Thoracic aorta (tissue), 2 donors: ENCODE data around the gene CMPK1. TPM values are rescaled to one million over a fixed set of nuclear protein-coding genes. Genes with fewer than 3 reads are reported as not detected.

Source experiments
- ATAC-seq: fragments of 150-250 bp; one replicate; pipeline ENCODE4 v1.8.0; 2017; ENCODE audit warnings: low read depth; ENCODE audit not compliant: insufficient number of reproducible peaks, low FRiP score
- DNase-seq: peaks from one replicate; pipeline ENCODE4 v3.0.0-alpha.2; 2020; ENCODE audit warnings: low spot score
- H3K27ac ChIP-seq, 2 donors: fragments of 200-600 bp; sonication (generic); 1 replicate in 1 of 2; 2 replicates in 1 of 2; pipeline ENCODE4 v1.5.1; 2016; ENCODE audit warnings: mild to moderate bottlenecking in 2 of 2, moderate library complexity in 2 of 2
- H3K27me3 ChIP-seq: fragments of 200-600 bp; sonication (generic); replicated peaks from 2 replicates; pipeline ENCODE4 v1.6.0; 2016; ENCODE audit warnings: mild to moderate bottlenecking; ENCODE audit not compliant: insufficient read depth
- H3K36me3 ChIP-seq: fragments of 200-600 bp; sonication (generic); one replicate; pipeline ENCODE4 v1.5.1; 2016
- H3K4me1 ChIP-seq, 2 donors: fragments of 200-600 bp; sonication (generic); 1 replicate in 1 of 2; 2 replicates in 1 of 2; pipeline versions ENCODE4 v1.5.1 to v1.6.0; 2016; ENCODE audit warnings: low read depth in 2 of 2, mild to moderate bottlenecking in 1 of 2; ENCODE audit not compliant: control insufficient read depth in 1 of 2
- H3K4me3 ChIP-seq: fragments of 200-600 bp; sonication (generic); 2 replicates; pipeline ENCODE4 v1.5.1; 2016; ENCODE audit warnings: mild to moderate bottlenecking
- H3K9me3 ChIP-seq: fragments of 200-600 bp; sonication (generic); 2 replicates; pipeline ENCODE4 v1.5.1; 2016
- total RNA-seq, 2 donors: library from RNA; depleted of rRNA; stranded (reverse); fragments of >200 nt; gene quantifications; one replicate each; pipeline versions ENCODE4 v1.1.0 to v1.2.3, GENCODE V29; 2016
- TF ChIP-seq, protein P1 (sequence below): fragments of 200-600 bp; sonication (generic); IDR thresholded peaks from one replicate; pipeline ENCODE4 v1.5.1; 2019; ENCODE audit warnings: antibody characterized with exemption

CMPK1 gene
- total RNA-seq, 2 donors from 2014 or later, result 117 to 146 TPM

DNA sequence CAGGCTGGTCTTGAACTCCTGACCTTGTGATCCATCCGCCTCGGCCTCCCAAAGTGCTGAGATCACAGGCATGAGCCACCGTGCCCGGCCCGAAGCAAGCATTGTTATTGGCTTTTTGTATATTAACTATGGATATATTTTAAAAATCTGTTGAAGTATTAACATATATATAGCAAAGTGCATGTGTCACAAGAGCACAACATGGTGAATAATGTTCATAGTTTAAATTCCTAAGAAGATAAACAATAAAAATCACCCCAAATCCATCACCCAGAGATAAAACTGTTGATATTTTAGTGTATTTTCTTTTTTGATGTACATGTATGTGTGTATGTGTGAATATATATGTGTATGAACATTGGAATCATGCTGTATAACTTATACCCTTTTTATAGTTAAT lies 73.4 kb downstream of the CMPK1 start:
- Histone ChIP-seq H3K4me1 (no peaks in the 10 kb centered on the region), H3K4me3 (no peak overlapping the region), H3K9me3 (no peaks in the 10 kb centered on the region), H3K27me3 (no peaks in the 10 kb centered on the region), H3K36me3 (no peaks in the 10 kb centered on the region), H3K27ac (no peak overlapping the region)
- DNase-seq (no peak), ATAC-seq (no peak)
- TF ChIP-seq, protein P1, sequence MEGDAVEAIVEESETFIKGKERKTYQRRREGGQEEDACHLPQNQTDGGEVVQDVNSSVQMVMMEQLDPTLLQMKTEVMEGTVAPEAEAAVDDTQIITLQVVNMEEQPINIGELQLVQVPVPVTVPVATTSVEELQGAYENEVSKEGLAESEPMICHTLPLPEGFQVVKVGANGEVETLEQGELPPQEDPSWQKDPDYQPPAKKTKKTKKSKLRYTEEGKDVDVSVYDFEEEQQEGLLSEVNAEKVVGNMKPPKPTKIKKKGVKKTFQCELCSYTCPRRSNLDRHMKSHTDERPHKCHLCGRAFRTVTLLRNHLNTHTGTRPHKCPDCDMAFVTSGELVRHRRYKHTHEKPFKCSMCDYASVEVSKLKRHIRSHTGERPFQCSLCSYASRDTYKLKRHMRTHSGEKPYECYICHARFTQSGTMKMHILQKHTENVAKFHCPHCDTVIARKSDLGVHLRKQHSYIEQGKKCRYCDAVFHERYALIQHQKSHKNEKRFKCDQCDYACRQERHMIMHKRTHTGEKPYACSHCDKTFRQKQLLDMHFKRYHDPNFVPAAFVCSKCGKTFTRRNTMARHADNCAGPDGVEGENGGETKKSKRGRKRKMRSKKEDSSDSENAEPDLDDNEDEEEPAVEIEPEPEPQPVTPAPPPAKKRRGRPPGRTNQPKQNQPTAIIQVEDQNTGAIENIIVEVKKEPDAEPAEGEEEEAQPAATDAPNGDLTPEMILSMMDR, result no peak

- no peaks in the 10 kb centered on the region for H3K27me3 ChIP-seq
- H3K4me3 ChIP-seq, result no peak overlapping the region
- H3K27ac ChIP-seq, result no peak overlapping the region
- H3K4me1 ChIP-seq, result no peaks in the 10 kb centered on the region
- TF ChIP-seq, protein P1, result no peak
- H3K9me3 ChIP-seq, result no peaks in the 10 kb centered on the region
- DNase-seq (no peak), ATAC-seq (no peak)
- H3K36me3 ChIP-seq, result no peaks in the 10 kb centered on the region
Observed at GRCh38 chr1:47407481-47407880, 73.9 kb downstream of the CMPK1 start.

DNA sequence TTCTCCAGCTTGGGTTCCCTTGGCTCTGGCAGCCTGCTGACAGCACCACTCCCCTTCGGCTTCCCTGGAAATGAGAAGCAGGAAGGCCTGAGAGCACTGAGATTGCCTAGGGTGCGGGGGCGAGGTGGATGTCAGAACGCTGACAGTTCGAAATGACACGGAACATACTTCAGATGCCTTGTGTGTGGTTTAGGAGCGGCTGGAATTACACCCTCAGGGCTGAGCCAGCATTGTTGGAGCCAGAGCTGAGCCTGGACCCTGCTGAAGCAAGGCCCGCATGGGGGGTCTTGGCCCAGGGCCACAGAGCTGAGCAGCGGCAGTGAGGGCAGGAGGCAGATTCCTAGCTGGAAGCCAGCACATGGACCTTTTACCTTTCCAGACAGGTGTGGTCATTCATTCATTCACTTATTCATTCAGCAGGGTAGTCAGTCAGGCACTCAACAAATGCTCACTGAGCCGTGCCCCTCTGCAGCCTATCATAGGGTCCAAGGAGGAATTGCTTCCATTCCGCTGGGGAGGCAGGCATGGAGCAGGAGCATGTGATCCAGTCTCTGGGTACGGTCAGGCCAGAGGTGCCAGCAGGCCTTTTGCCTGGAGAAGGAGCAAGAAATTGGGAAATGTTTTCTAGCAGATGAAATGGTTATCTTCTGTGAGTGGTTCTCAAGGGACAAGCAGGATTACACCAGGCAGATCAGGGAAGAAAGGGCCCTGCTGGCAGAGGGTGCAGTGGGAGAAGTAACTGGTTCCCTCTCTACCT lies 75.9 kb downstream of the CMPK1 start:
- H3K36me3 ChIP-seq, result no peaks in the 10 kb centered on the region

DNA sequence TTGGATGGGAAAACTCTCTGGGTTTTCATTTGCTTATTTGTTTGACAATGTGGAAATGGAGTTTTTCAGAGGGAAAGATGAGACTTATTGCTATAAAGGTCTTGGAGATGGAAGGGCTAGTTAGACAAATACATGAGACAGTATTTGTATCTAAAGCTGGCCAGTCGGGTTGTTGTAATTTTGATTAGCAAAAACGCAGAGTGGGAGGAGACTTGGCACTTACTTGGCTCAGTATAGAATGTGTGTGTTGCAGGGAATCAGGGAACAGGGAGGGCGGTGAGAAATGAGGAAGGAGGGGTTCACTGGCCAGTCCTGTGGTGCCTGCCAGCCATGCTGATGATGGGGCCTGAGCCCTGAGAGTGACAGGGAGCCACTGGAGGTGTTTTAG lies 76.5 kb downstream of the CMPK1 start:
- ATAC-seq (no peak), DNase-seq (no peak)
- Histone ChIP-seq H3K27me3 (no peaks in the 10 kb centered on the region), H3K9me3 (no peaks in the 10 kb centered on the region), H3K4me3 (no peak overlapping the region), H3K4me1 (no peaks in the 10 kb centered on the region), H3K27ac (no peak overlapping the region), H3K36me3 (no peaks in the 10 kb centered on the region)
- TF ChIP-seq, protein P1, result no peak

More for the DNA sequence above, 75.9 kb downstream of the CMPK1 start:
- DNase-seq (no peak), ATAC-seq (no peak)
- Histone ChIP-seq H3K27ac (no peak overlapping the region), H3K27me3 (no peaks in the 10 kb centered on the region), H3K9me3 (no peaks in the 10 kb centered on the region), H3K4me1 (no peaks in the 10 kb centered on the region), H3K4me3 (no peak overlapping the region)
- TF ChIP-seq, protein P1, result no peak

- DNase-seq (no peak), ATAC-seq (no peak)
- Histone ChIP-seq H3K4me1 (no peaks in the 10 kb centered on the region), H3K27ac (no peak overlapping the region), H3K9me3 (no peaks in the 10 kb centered on the region), H3K4me3 (no peak overlapping the region), H3K27me3 (no peaks in the 10 kb centered on the region), H3K36me3 (no peaks in the 10 kb centered on the region)
- TF ChIP-seq, protein P1, result no peak
Observed at GRCh38 chr1:47411436-47411835, 77.8 kb downstream of the CMPK1 start.
